IPS-15b (cell line): Measurements from ENCODE around the gene LMCD1.

ENCODE experiments used
- H3K27me3 ChIP-seq: one replicate; pipeline ENCODE4 v1.6.1; 2013; ENCODE audit warnings: low read length; ENCODE audit not compliant: control insufficient read depth, insufficient read depth
- H3K36me3 ChIP-seq: one replicate; pipeline ENCODE4 v1.6.1; 2013; ENCODE audit warnings: low read length; ENCODE audit not compliant: control insufficient read depth, insufficient read depth
- H3K4me1 ChIP-seq: one replicate; pipeline ENCODE4 v1.6.1; 2013; ENCODE audit warnings: mild to moderate bottlenecking, low read length; ENCODE audit not compliant: control insufficient read depth, insufficient read depth
- H3K4me3 ChIP-seq: one replicate; pipeline ENCODE4 v1.5.1; 2013; ENCODE audit warnings: low read depth, low read length
- H3K9ac ChIP-seq: one replicate; pipeline ENCODE4 v1.6.1; 2013; ENCODE audit warnings: low read depth, mild to moderate bottlenecking, low read length
- H3K9me3 ChIP-seq: one replicate; pipeline ENCODE4 v1.6.1; 2013; ENCODE audit warnings: mild to moderate bottlenecking, low read length; ENCODE audit not compliant: control insufficient read depth, insufficient read depth

The LMCD1 gene

GRCh38 chr3:8584661-8585060 lies 83.0 kb downstream of the LMCD1 start:
- H3K36me3 ChIP-seq: no peaks in the 10 kb centered on the region

DNA sequence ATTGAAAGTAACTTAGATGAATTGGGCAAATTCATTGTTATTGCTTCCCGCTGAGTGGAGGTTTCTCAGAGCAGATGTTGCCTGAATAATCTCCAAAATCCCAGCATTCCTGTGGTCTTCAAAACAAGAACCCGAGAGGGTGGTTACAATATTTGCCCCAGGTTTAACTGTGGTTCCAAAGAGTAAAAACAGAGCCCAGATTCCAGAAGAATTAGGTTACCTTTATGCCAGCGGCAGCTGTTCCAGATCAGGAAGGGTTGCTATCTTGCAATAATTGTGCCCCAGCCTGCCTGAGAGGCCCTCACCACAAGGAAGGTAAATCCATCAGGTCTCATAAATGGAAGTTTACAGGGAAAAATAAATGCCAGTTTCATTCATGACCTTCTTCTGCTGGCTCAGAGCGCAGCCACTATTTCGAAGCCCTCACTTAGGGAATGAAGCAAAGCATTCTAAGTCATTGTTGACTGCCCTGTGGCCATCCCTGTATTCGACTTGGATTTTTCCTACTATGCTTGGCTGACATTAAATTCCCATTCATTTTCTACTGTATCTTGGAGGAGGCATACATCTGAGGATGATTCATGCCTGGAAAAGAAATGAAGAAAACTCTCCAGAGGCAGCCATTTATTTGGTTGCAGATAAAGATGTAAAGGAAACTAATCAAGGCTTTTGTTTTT lies 88.4 kb downstream of the LMCD1 start:
- H3K9me3 ChIP-seq: no peaks in the 10 kb centered on the region
- H3K9ac ChIP-seq: no peak overlapping the region
- no peaks in the 10 kb centered on the region for H3K36me3 ChIP-seq
- H3K27me3 ChIP-seq: no peaks in the 10 kb centered on the region
- H3K4me1 ChIP-seq: no peaks in the 10 kb centered on the region
- H3K4me3 ChIP-seq: no peak overlapping the region

More at GRCh38 chr3:8584661-8585060, 83.0 kb downstream of the LMCD1 start:
- no peak overlapping the region for H3K9ac ChIP-seq
- H3K9me3 ChIP-seq: no peaks in the 10 kb centered on the region
- no peaks in the 10 kb centered on the region for H3K4me1 ChIP-seq
- no peaks in the 10 kb centered on the region for H3K27me3 ChIP-seq
- H3K4me3 ChIP-seq: no peak overlapping the region

GRCh38 chr3:8593021-8593827 lies 91.6 kb downstream of the LMCD1 start:
- Histone ChIP-seq H3K36me3 (no peaks in the 10 kb centered on the region), H3K9me3 (no peaks in the 10 kb centered on the region), H3K9ac (no peak overlapping the region), H3K27me3 (no peaks in the 10 kb centered on the region), H3K4me3 (no peak overlapping the region), H3K4me1 (no peaks in the 10 kb centered on the region)

GRCh38 chr3:8595252-8595651 lies 93.6 kb downstream of the LMCD1 start:
- no peaks in the 10 kb centered on the region for H3K4me1 ChIP-seq
- no peak overlapping the region for H3K4me3 ChIP-seq

GRCh38 chr3:8595695-8596115 lies 94.1 kb downstream of the LMCD1 start:
- no peaks in the 10 kb centered on the region for H3K27me3 ChIP-seq
- no peak overlapping the region for H3K9ac ChIP-seq
- no peaks in the 10 kb centered on the region for H3K36me3 ChIP-seq
- no peaks in the 10 kb centered on the region for H3K4me1 ChIP-seq
- H3K4me3 ChIP-seq: no peak overlapping the region
- no peaks in the 10 kb centered on the region for H3K9me3 ChIP-seq

More at GRCh38 chr3:8595252-8595651, 93.6 kb downstream of the LMCD1 start:
- Histone ChIP-seq H3K9me3 (no peaks in the 10 kb centered on the region), H3K9ac (no peak overlapping the region), H3K36me3 (no peaks in the 10 kb centered on the region), H3K27me3 (no peaks in the 10 kb centered on the region)

DNA sequence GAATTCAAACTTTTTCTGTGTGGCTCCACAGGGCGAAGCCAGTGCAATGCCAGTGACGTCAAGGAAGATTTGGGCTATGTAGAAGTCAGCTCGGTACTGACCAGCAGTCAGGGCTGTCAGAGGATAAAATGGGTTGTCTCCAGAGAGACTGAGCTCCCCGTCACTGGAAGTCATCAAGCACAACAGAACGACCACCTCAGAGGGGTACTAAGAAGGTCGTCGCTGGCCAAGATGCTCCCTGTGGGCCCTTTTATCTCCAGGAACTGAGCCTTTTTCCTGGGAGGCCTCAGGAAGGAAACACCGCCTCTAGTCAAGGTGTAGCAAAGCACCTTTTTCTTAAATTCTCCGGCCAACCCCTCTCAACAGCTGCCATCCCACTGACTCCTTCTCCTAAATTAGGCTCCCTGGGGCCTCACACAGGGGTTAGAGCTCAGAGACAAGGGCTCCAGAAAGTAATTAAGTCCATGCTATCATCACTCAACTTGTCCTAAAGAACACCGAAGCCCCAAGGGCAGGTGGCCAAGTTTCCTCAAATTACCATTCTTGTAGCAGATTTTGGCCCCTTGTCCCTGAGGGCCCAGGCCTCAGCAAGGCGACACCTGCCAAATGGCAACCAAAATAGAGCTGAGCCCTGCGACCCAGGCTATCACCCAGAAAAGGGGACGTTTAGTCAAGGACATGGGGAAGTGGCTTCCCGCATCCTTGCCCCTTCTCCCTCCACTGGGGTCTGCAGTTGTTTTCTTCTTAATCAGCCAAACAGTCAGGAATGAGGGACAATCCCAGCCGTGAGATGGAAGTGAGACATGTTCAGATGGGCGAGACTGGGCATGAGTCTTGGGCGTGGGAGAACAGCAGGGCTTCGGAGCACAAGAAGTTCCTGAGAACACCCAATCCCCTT lies 94.9 kb downstream of the LMCD1 start:
- H3K9me3 ChIP-seq: no peaks in the 10 kb centered on the region
- H3K4me1 ChIP-seq: no peaks in the 10 kb centered on the region
- no peaks in the 10 kb centered on the region for H3K27me3 ChIP-seq
- no peak overlapping the region for H3K4me3 ChIP-seq
- no peak overlapping the region for H3K9ac ChIP-seq
- H3K36me3 ChIP-seq: no peaks in the 10 kb centered on the region

- Histone ChIP-seq H3K4me3 (no peak overlapping the region), H3K4me1 (no peaks in the 10 kb centered on the region), H3K36me3 (no peaks in the 10 kb centered on the region), H3K27me3 (no peaks in the 10 kb centered on the region), H3K9me3 (no peaks in the 10 kb centered on the region), H3K9ac (no peak overlapping the region)
These were observed 95.7 kb downstream of the LMCD1 start for GRCh38 chr3:8597219-8597853.

DNA sequence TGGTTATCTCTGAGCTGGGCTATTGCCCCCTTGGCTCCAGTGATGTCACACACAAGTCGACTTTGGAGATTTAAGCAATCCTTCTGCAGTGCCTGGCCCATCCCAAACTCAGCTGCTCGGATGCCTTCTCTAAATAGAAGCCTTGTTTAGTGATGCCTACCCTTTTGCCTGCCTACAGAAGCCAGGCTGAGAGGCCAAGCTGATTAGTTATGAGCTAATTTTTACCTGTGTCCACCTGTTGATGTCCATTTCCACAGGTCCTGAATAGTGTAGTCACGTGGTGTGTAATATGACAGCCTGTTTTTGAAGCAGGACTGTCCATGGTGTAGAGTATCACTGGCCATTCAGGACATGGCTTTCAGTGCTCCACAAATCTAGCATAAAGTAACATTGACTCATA lies 97.5 kb downstream of the LMCD1 start:
- Histone ChIP-seq H3K9ac (no peak overlapping the region), H3K4me1 (no peaks in the 10 kb centered on the region), H3K4me3 (no peak overlapping the region), H3K36me3 (no peaks in the 10 kb centered on the region), H3K27me3 (no peaks in the 10 kb centered on the region), H3K9me3 (no peaks in the 10 kb centered on the region)

DNA sequence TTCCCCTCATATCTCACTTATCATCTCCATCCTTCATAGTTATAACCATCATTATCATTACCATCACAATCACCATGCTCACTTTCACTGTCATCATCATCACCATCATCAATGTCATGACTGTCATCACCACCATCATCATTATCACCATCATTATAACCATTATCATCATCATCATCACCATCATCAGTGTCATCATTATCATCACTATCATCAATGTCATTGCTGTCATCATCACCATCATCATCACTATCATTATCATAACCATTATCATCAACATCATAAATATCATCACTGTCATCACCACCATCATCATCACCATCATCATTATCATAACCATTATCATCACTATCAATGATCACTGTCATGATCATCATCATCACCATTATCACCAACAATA lies 98.8 kb downstream of the LMCD1 start:
- Histone ChIP-seq H3K9ac (no peak overlapping the region), H3K9me3 (no peaks in the 10 kb centered on the region), H3K4me1 (peaks cover 3% of the 10 kb centered on the region), H3K27me3 (no peaks in the 10 kb centered on the region), H3K36me3 (no peaks in the 10 kb centered on the region), H3K4me3 (no peak overlapping the region)

GRCh38 chr3:8603115-8603710 lies 101.6 kb downstream of the LMCD1 start:
- H3K36me3 ChIP-seq: no peaks in the 10 kb centered on the region
- no peaks in the 10 kb centered on the region for H3K27me3 ChIP-seq
- H3K9me3 ChIP-seq: no peaks in the 10 kb centered on the region
- H3K9ac ChIP-seq: no peak overlapping the region
- H3K4me3 ChIP-seq: no peak overlapping the region
- H3K4me1 ChIP-seq: peaks cover 5% of the 10 kb centered on the region

GRCh38 chr3:8604006-8604405 lies 102.4 kb downstream of the LMCD1 start:
- H3K4me1 ChIP-seq: peaks cover 5% of the 10 kb centered on the region
- H3K9ac ChIP-seq: no peak overlapping the region
- H3K4me3 ChIP-seq: no peak overlapping the region
- no peaks in the 10 kb centered on the region for H3K9me3 ChIP-seq
- H3K36me3 ChIP-seq: no peaks in the 10 kb centered on the region
- no peaks in the 10 kb centered on the region for H3K27me3 ChIP-seq
